Subcutaneous abdominal adipose tissue (tissue), 5 donors: ENCODE results near the gene MFN2.

ENCODE experiments used
- H3K27ac ChIP-seq: one replicate; pipeline ENCODE4 v1.7.0; 2013; ENCODE audit warnings: low read depth, mild to moderate bottlenecking, inconsistent platforms, low read length, moderate library complexity
- H3K27me3 ChIP-seq, 5 donors: one replicate each; pipeline ENCODE4 v1.7.0; 2013; ENCODE audit warnings: low read length in 5 of 5, inconsistent platforms in 1 of 5; ENCODE audit not compliant: control insufficient read depth in 5 of 5, insufficient read depth in 4 of 5
- H3K36me3 ChIP-seq, 5 donors: one replicate each; pipeline ENCODE4 v1.7.0; 2013; ENCODE audit warnings: low read length in 5 of 5; ENCODE audit not compliant: control insufficient read depth in 5 of 5, insufficient read depth in 5 of 5
- H3K4me1 ChIP-seq, 5 donors: one replicate each; pipeline ENCODE4 v1.7.0; 2013; ENCODE audit warnings: low read length in 5 of 5, mild to moderate bottlenecking in 3 of 5, moderate library complexity in 1 of 5; ENCODE audit not compliant: control insufficient read depth in 5 of 5, insufficient read depth in 5 of 5
- H3K4me3 ChIP-seq, 5 donors: one replicate each; pipeline ENCODE4 v1.7.0; 2013; ENCODE audit warnings: low read length in 5 of 5, low read depth in 1 of 5
- H3K9ac ChIP-seq, 5 donors: one replicate each; pipeline ENCODE4 v1.7.0; 2013; ENCODE audit warnings: low read length in 5 of 5, mild to moderate bottlenecking in 4 of 5, moderate library complexity in 3 of 5
- H3K9me3 ChIP-seq, 5 donors: one replicate each; pipeline ENCODE4 v1.7.0; 2013; ENCODE audit warnings: low read length in 5 of 5; ENCODE audit not compliant: control insufficient read depth in 5 of 5
- donor health status: healthy.
- donor health status: healthy.
- donor health status: healthy.
- donor health status: healthy.
- donor health status: healthy.

MFN2 gene

GRCh38 chr1:12015499-12015898 lies 35.3 kb downstream of the MFN2 start:
- H3K36me3 ChIP-seq: peaks cover 0 to 32% (median 26%) of the 10 kb centered on the region in 5 donors
- peaks cover 0 to 11% (median 9%) of the 10 kb centered on the region in 5 donors for H3K4me1 ChIP-seq
- H3K9me3 ChIP-seq: no peaks in the 10 kb centered on the region
- no peak overlapping the region for H3K27ac ChIP-seq
- H3K4me3 ChIP-seq: no peak overlapping the region
- no peaks in the 10 kb centered on the region for H3K27me3 ChIP-seq
- H3K9ac ChIP-seq: no peak overlapping the region

DNA sequence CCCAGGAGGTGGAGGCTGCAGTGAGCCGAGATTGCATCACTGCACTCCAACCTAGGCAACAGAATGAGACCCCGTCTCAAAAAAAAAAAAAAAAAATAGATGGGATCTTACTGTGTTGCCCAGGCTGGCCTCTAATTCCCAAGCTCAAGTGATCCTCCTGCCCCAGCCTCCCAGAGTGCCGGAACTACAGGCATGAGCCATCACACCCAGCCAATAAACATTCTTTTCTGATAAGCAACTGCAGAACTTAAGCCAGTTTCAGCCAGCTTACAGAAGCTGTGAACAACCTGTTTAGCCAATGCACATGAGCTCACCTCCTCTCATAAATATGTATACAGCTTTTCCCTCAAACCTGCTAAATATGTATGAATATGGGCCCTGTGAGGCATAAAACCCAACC lies 35.9 kb downstream of the MFN2 start:
- Histone ChIP-seq H3K27ac (no peak overlapping the region), H3K4me3 (no peak overlapping the region), H3K4me1 (peaks cover 0 to 14% (median 9%) of the 10 kb centered on the region in 5 donors), H3K9ac (no peak overlapping the region), H3K36me3 (peaks cover 0 to 25% (median 19%) of the 10 kb centered on the region in 5 donors), H3K27me3 (no peaks in the 10 kb centered on the region), H3K9me3 (no peaks in the 10 kb centered on the region)

- Histone ChIP-seq H3K27me3 (no peaks in the 10 kb centered on the region), H3K4me1 (peaks cover 0 to 14% (median 9%) of the 10 kb centered on the region in 5 donors), H3K9ac (peak overlapping the region; percentile 75 to 96 (median 89)), H3K9me3 (no peaks in the 10 kb centered on the region), H3K27ac (peak overlapping the region; percentile 75), H3K4me3 (peak overlapping the region; percentile 76 to 89 (median 81)), H3K36me3 (peaks cover 0 to 25% (median 15%) of the 10 kb centered on the region in 5 donors)
These were observed 39.7 kb downstream of the MFN2 start for GRCh38 chr1:12019858-12020509.

DNA sequence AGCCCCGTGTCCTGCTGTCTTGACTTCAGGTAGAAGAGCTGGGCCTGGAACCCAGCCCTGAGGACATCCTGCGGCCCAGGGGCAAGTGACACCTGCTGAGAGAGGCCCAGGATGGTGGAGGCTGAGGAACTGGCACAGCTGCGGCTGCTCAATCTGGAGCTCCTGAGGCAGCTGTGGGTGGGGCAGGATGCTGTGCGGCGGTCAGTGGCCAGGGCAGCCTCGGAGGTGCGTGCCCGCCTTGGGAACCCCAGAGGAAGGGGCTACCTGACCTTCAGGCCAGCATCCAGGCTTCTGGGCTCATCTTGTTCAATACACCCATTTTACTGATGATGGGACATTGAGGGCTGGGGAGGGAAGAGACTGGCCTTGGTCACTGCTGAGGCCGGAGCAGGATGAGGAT lies 41.4 kb downstream of the MFN2 start:
- Histone ChIP-seq H3K27me3 (no peaks in the 10 kb centered on the region), H3K4me1 (peaks cover 0 to 19% (median 13%) of the 10 kb centered on the region in 5 donors), H3K4me3 (no peak overlapping the region), H3K36me3 (peaks cover 0 to 40% (median 25%) of the 10 kb centered on the region in 5 donors), H3K9ac (peak overlapping the region in 1 of 5 donors; percentile 55), H3K27ac (no peak overlapping the region), H3K9me3 (no peaks in the 10 kb centered on the region)

DNA sequence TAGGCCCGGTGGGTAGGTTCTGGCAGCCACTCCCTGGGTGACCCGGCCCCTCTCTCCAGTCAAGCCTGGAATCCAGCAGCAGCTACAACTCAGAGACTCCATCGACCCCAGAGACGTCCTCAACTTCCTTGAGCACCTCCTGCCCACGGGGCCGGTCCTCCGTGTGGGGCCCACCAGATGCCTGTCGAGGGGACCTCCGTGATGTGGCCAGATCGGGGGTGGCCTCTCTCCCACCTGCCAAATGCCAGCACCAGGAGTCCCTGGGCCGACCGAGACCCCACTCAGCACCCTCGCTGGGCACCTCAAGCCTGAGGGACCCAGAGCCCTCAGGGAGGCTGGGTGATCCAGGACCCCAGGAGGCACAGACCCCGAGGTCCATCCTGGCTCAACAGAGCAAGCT lies 41.8 kb downstream of the MFN2 start:
- Histone ChIP-seq H3K9ac (peak overlapping the region in 1 of 5 donors; percentile 55), H3K4me3 (no peak overlapping the region), H3K27me3 (no peaks in the 10 kb centered on the region), H3K9me3 (no peaks in the 10 kb centered on the region), H3K27ac (no peak overlapping the region), H3K4me1 (peaks cover 0 to 24% (median 16%) of the 10 kb centered on the region in 5 donors), H3K36me3 (peaks cover 0 to 44% (median 26%) of the 10 kb centered on the region in 5 donors)

DNA sequence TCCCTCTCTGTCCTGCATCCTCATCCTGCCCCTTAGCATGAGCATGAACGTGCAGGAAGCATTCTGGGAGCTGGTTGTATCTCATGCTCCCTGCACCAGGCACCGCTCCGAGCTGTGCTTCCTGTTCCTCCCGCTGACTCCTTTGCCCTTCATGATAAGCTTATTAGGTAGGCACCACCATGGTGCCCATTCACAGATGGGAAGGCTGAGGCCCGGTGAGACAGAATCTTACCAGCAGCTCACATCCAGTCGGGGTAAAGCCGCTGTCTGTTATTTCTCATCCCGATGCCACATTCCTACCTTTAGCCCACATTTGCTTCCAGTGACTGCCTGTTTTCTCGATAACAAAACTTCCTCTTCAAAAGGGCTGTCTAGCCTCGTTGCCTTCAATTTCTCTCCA lies 46.3 kb downstream of the MFN2 start:
- Histone ChIP-seq H3K36me3 (peaks cover 0 to 82% (median 54%) of the 10 kb centered on the region in 5 donors), H3K9ac (no peak overlapping the region), H3K27me3 (no peaks in the 10 kb centered on the region), H3K4me3 (no peak overlapping the region), H3K27ac (no peak overlapping the region), H3K9me3 (no peaks in the 10 kb centered on the region), H3K4me1 (peaks cover 0 to 14% (median 8%) of the 10 kb centered on the region in 5 donors)

GRCh38 chr1:12028248-12028647 lies 48.0 kb downstream of the MFN2 start:
- H3K9me3 ChIP-seq: no peaks in the 10 kb centered on the region
- H3K4me1 ChIP-seq: peaks cover 0 to 28% (median 8%) of the 10 kb centered on the region in 5 donors
- no peak overlapping the region for H3K9ac ChIP-seq
- no peaks in the 10 kb centered on the region for H3K27me3 ChIP-seq
- H3K4me3 ChIP-seq: no peak overlapping the region
- H3K27ac ChIP-seq: no peak overlapping the region
- H3K36me3 ChIP-seq: peaks cover 0 to 76% (median 51%) of the 10 kb centered on the region in 5 donors

DNA sequence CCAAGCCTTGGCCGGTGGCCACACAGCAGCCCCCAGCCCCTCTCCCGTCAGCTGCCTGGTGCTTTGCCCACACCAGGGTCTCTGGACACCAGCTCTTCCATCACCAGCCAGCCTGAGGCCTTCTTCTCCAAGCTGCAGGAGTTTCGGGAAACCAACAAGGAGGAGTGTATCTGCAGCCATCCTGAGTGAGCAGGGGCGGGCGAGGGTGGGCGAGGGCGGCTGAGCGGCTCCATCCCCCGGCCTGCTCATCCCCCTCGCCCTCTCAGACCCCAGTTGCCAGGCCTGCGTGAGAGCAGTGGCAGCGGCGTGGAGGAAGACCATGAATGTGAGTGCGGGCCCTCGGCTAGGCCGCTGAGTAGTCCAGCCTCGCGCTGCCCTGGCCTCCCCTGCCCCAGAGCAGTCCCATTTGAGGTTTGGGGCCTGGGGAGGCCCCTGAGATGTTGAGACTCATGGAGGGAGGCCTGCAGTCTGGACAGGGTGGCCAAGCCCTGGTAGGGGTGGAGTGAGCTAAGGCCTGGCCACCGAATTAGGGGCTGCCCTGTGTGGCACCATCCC lies 48.8 kb downstream of the MFN2 start:
- Histone ChIP-seq H3K36me3 (peaks cover 0 to 73% (median 47%) of the 10 kb centered on the region in 5 donors), H3K9me3 (no peaks in the 10 kb centered on the region), H3K27ac (no peak overlapping the region), H3K27me3 (no peaks in the 10 kb centered on the region), H3K4me1 (peaks cover 0 to 31% (median 8%) of the 10 kb centered on the region in 5 donors), H3K4me3 (no peak overlapping the region), H3K9ac (no peak overlapping the region)

GRCh38 chr1:12029720-12030339 lies 49.6 kb downstream of the MFN2 start:
- no peaks in the 10 kb centered on the region for H3K27me3 ChIP-seq
- H3K4me1 ChIP-seq: peaks cover 0 to 36% (median 14%) of the 10 kb centered on the region in 5 donors
- no peak overlapping the region for H3K9ac ChIP-seq
- H3K27ac ChIP-seq: no peak overlapping the region
- H3K4me3 ChIP-seq: no peak overlapping the region
- peaks cover 0 to 65% (median 44%) of the 10 kb centered on the region in 5 donors for H3K36me3 ChIP-seq
- no peaks in the 10 kb centered on the region for H3K9me3 ChIP-seq
